HG02840 (cell line): ENCODE results near the gene CDK5RAP1.
"Not testable (repeated sequence)": the region's sequence is repeated elsewhere in the genome, so short reads cannot be mapped to it uniquely, and the experiment has no call there.

Experiments used
- ATAC-seq: cut with Tn5 transposase; IDR thresholded peaks from one replicate; pipeline ENCODE4 v1.9.1; 2021; ENCODE audit warnings: mild to moderate bottlenecking, moderate library complexity, moderate number of reproducible peaks; ENCODE audit not compliant: unreplicated experiment, low FRiP score

CDK5RAP1 gene

GRCh38 chr20:33419140-33419974 is 18.0 kb upstream of the CDK5RAP1 start:
- no peak for ATAC-seq

GRCh38 chr20:33418033-33418432 is 16.7 kb upstream of the CDK5RAP1 start:
- no peak for ATAC-seq

GRCh38 chr20:33415948-33416347 is 14.6 kb upstream of the CDK5RAP1 start:
- no peak for ATAC-seq

- ATAC-seq: no peak
Measured at GRCh38 chr20:33412484-33412838, 11.1 kb upstream of the CDK5RAP1 start.

- ATAC-seq: no peak
Measured at GRCh38 chr20:33411711-33412483, 10.6 kb upstream of the CDK5RAP1 start.

GRCh38 chr20:33411242-33411641 is 9.9 kb upstream of the CDK5RAP1 start:
- ATAC-seq: no peak

GRCh38 chr20:33410081-33410742 is 8.9 kb upstream of the CDK5RAP1 start:
- ATAC-seq: no peak

- no peak for ATAC-seq
Measured at GRCh38 chr20:33408716-33409654, 7.7 kb upstream of the CDK5RAP1 start.

- no peak for ATAC-seq
Measured at GRCh38 chr20:33408313-33408712, 7.0 kb upstream of the CDK5RAP1 start.

- no peak for ATAC-seq
Measured at GRCh38 chr20:33407796-33408195, 6.5 kb upstream of the CDK5RAP1 start.

- no peak for ATAC-seq
Measured at GRCh38 chr20:33407251-33407650, 5.9 kb upstream of the CDK5RAP1 start.

GRCh38 chr20:33404281-33404680 is 3.0 kb upstream of the CDK5RAP1 start:
- no peak for ATAC-seq

- no peak for ATAC-seq
Measured at GRCh38 chr20:33401921-33402369, 626 bp upstream of the CDK5RAP1 start.

- ATAC-seq: no peak
Measured at GRCh38 chr20:33400812-33401183, 521 bp downstream of the CDK5RAP1 start.

GRCh38 chr20:33399924-33400323 is 1.4 kb downstream of the CDK5RAP1 start:
- ATAC-seq: no peak

- ATAC-seq: no peak
Measured at GRCh38 chr20:33394718-33395117, 6.6 kb downstream of the CDK5RAP1 start.

GRCh38 chr20:33393609-33394008 is 7.7 kb downstream of the CDK5RAP1 start:
- ATAC-seq: no peak

GRCh38 chr20:33391722-33392415 is 9.4 kb downstream of the CDK5RAP1 start:
- no peak for ATAC-seq

GRCh38 chr20:33389326-33389725 is 12.0 kb downstream of the CDK5RAP1 start:
- ATAC-seq: not testable (repeated sequence)

GRCh38 chr20:33388268-33388667 is 13.1 kb downstream of the CDK5RAP1 start:
- ATAC-seq: no peak
